ENCODE measurements around the gene TMEM181.

DNA sequence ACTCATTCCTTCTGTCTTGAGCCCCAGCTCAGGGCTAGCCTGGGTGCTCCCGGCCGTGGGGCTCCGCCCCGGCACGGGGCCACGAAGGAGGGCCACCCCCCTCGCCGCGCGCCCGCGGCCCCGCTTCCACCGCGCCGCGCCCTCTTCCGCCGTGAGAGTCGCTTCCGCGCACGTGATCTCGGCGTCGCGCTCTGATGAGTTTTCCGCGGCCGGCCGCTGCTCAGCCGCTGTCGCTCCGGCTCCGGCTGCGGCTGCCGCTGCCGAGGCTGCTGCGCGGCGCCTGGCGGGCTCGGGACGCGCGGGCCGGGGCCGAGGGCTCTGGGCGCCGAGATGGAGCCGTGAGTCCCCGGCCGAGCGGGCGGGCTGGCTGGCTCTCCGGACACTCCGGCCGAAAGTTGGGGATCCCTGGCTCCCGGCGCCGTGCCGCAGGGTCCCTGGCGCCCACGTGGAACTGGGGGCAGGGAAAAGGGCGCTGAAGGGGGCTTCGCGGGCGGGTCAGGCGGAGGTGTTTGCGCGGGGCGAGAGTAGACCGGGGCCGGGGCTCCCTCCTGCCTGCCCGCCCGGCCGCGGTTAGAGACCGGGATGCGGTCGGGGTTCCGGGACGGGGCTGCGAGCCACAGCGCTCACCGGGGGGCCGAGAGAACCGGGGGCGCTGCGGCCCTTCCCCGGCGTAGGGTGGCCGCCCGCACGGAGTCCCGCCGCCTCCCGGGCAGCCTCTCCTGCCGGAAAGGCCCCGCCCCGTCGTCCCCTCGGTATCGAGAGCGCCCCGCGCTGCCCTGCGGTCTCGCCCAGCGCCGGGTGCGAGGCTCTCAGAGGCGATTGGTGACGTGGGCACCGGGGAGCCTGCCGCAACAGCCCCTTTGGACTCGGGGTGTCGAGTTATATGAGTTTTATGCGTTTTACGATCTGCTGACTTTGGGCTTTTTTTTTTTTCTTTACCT, at the start of gene TMEM181:
- TF ChIP-seq, protein P1, sequence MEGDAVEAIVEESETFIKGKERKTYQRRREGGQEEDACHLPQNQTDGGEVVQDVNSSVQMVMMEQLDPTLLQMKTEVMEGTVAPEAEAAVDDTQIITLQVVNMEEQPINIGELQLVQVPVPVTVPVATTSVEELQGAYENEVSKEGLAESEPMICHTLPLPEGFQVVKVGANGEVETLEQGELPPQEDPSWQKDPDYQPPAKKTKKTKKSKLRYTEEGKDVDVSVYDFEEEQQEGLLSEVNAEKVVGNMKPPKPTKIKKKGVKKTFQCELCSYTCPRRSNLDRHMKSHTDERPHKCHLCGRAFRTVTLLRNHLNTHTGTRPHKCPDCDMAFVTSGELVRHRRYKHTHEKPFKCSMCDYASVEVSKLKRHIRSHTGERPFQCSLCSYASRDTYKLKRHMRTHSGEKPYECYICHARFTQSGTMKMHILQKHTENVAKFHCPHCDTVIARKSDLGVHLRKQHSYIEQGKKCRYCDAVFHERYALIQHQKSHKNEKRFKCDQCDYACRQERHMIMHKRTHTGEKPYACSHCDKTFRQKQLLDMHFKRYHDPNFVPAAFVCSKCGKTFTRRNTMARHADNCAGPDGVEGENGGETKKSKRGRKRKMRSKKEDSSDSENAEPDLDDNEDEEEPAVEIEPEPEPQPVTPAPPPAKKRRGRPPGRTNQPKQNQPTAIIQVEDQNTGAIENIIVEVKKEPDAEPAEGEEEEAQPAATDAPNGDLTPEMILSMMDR (IDR thresholded peaks at IDR 0.05; ENCODE audit: low read depth, low read length, missing input control): no peak
- TF ChIP-seq EGR1 (IDR thresholded peaks at IDR 0.05; ENCODE audit: low read depth in 2 of 2): peak in 1 of 2 donors; percentile 30

Measured in liver (tissue), 3 donors.